ENCODE results near the gene CD22. TPM values are rescaled to one million over a fixed set of nuclear protein-coding genes. Genes with fewer than 3 reads are reported as not detected.

Gene CD22
- total RNA-seq, 2 experiments from 2014 or later, result 0.75 to 1.2 TPM

DNA sequence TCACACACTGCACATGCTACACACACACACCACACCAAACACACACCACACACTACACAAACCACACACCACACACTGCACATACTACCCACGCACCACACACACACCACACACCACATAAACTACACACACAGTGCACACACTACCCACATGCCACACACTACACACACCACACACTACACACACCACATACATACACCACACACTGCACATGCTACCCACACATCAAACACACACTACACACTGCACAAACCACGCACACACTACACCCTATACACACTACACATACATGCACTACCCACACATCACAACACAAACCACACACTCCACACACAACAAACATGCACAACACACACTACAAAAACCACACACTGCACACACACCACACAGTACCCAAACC lies 31.1 kb upstream of the CD22 start:
- H3K36me3 Mint-ChIP-seq, result no peaks in the 10 kb centered on the region
- H3K9me3 Mint-ChIP-seq, result no peaks in the 10 kb centered on the region
- H3K4me1 Mint-ChIP-seq (ENCODE audit: low read depth), result peaks cover 4% of the 10 kb centered on the region
- no peak overlapping the region for H3K27ac Mint-ChIP-seq
- H3K27me3 Mint-ChIP-seq, result no peaks in the 10 kb centered on the region
- ChIA-PET CTCF (no interaction called here), POLR2A (no interaction called here)
- DNase-seq, result no peak
- H3K4me3 Mint-ChIP-seq, result no peak overlapping the region
- intact Hi-C loops (cut with micrococcal nuclease), result no loop called here

DNA sequence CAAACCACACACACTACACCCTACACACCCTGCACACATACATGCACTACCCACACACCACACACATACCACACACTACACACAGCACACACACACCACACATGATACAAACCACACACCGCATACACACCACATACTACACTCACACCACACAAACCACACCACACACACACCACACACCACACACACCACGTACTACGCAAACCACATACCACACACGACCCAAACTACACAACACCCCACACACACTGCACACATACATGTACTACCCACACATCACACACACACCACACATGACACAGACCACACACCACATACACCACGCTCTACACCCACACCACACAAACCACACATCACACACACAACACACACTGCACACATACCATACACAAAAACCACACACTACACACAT lies 30.4 kb upstream of the CD22 start:
- ChIA-PET CTCF (no interaction called here), POLR2A (no interaction called here)
- H3K36me3 Mint-ChIP-seq, result no peaks in the 10 kb centered on the region
- H3K27me3 Mint-ChIP-seq, result no peaks in the 10 kb centered on the region
- H3K27ac Mint-ChIP-seq, result no peak overlapping the region
- DNase-seq, result no peak
- no peak overlapping the region for H3K4me3 Mint-ChIP-seq
- intact Hi-C loops (cut with micrococcal nuclease), result no loop called here
- peaks cover 4% of the 10 kb centered on the region for H3K4me1 Mint-ChIP-seq (ENCODE audit: low read depth)
- no peaks in the 10 kb centered on the region for H3K9me3 Mint-ChIP-seq

DNA sequence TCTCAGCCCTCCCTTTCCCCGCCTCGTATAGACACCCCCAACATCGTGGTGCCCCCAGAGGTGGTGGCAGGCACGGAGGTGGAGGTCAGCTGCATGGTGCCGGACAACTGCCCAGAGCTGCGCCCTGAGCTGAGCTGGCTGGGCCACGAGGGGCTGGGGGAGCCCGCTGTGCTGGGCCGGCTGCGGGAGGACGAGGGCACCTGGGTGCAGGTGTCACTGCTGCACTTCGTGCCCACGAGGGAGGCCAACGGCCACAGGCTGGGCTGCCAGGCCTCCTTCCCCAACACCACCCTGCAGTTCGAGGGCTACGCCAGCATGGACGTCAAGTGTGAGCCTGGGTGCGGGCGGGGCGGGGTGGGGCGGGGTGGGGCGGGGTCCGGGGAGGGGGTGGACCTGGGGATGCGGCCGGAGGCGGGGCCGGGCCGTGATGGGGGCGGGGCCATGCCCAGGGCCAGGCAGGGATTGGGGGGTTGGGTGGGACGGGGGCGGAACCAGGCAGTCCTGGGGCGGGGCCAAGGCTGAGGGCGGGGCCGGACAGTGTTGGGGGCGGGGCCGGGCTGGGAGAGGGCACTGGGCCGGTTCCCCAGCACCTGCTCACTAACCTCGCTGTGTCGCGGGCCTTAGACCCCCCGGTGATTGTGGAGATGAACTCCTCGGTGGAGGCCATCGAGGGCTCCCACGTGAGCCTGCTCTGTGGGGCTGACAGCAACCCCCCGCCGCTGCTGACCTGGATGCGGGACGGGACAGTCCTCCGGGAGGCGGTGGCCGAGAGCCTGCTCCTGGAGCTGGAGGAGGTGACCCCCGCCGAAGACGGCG lies 29.3 kb upstream of the CD22 start:
- POLR2A ChIA-PET, result no interaction called here

DNA sequence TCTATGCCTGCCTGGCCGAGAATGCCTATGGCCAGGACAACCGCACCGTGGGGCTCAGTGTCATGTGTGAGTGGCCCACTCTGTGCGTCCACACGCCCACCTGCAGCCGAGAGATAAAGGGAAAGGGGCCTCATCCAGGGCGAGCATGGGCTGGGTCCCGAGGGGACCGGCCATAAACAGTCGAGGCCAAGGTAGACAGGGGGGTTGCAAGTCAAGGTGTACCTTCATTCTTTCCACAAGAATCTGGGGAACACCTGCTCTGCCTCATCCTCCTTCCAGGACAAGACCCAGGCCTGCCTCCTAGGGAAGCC lies 28.7 kb upstream of the CD22 start:
- intact Hi-C loops (cut with micrococcal nuclease), result no loop called here
- Mint-ChIP-seq H3K9me3 (no peaks in the 10 kb centered on the region), H3K27me3 (no peaks in the 10 kb centered on the region), H3K4me1 (ENCODE audit: low read depth) (peaks cover 4% of the 10 kb centered on the region), H3K4me3 (no peak overlapping the region), H3K27ac (no peak overlapping the region), H3K36me3 (no peaks in the 10 kb centered on the region)
- no peak for DNase-seq
- ChIA-PET CTCF (no interaction called here), POLR2A (no interaction called here)

More for the DNA sequence above, 29.3 kb upstream of the CD22 start:
- CTCF ChIA-PET, result no interaction called here
- H3K4me3 Mint-ChIP-seq, result no peak overlapping the region
- no peaks in the 10 kb centered on the region for H3K27me3 Mint-ChIP-seq
- intact Hi-C loops (cut with micrococcal nuclease), result no loop called here
- H3K9me3 Mint-ChIP-seq, result no peaks in the 10 kb centered on the region
- peaks cover 4% of the 10 kb centered on the region for H3K4me1 Mint-ChIP-seq (ENCODE audit: low read depth)
- DNase-seq, result no peak
- H3K27ac Mint-ChIP-seq, result no peak overlapping the region
- no peaks in the 10 kb centered on the region for H3K36me3 Mint-ChIP-seq

DNA sequence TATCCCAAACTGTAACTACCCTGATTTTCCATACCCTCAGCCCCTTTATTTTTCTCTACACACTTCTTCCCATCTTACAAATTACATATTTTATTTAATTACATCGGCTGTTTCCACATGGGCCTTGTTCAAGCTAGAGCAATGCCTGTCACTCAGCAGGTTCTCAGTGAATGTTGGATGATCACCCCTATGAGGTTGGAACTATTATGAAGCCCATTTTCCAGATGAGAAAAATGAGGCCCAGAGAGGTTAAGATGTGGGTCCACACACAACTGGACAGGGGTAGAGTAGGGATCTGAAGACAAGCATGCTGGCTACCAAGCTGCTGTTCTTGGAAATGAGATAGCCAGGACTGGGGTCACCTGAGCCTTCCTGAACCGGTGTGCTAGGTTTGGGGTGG lies 27.0 kb upstream of the CD22 start:
- ChIA-PET POLR2A (no interaction called here), CTCF (no interaction called here)
- H3K4me1 Mint-ChIP-seq (ENCODE audit: low read depth), result no peaks in the 10 kb centered on the region
- DNase-seq, result no peak
- no peaks in the 10 kb centered on the region for H3K36me3 Mint-ChIP-seq
- intact Hi-C loops (cut with micrococcal nuclease), result no loop called here
- no peak overlapping the region for H3K27ac Mint-ChIP-seq
- no peaks in the 10 kb centered on the region for H3K27me3 Mint-ChIP-seq
- H3K9me3 Mint-ChIP-seq, result no peaks in the 10 kb centered on the region
- no peak overlapping the region for H3K4me3 Mint-ChIP-seq

DNA sequence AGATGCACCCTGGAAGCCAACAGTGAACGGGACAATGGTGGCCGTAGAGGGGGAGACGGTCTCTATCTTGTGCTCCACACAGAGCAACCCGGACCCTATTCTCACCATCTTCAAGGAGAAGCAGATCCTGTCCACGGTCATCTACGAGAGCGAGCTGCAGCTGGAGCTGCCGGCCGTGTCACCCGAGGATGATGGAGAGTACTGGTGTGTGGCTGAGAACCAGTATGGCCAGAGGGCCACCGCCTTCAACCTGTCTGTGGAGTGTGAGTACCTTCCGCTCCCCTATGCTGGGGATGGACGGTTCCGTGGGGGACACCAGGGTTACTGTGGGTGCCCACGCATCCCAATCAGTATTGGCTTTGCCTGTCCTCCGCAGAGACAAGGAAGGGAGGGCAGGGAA lies 26.5 kb upstream of the CD22 start:
- CTCF ChIA-PET, result no interaction called here
- Mint-ChIP-seq H3K36me3 (no peaks in the 10 kb centered on the region), H3K4me3 (no peak overlapping the region), H3K27ac (no peak overlapping the region), H3K4me1 (ENCODE audit: low read depth) (no peaks in the 10 kb centered on the region), H3K27me3 (no peaks in the 10 kb centered on the region), H3K9me3 (no peaks in the 10 kb centered on the region)
- no peak for DNase-seq
- POLR2A ChIA-PET, result no interaction called here
- intact Hi-C loops (cut with micrococcal nuclease), result no loop called here

DNA sequence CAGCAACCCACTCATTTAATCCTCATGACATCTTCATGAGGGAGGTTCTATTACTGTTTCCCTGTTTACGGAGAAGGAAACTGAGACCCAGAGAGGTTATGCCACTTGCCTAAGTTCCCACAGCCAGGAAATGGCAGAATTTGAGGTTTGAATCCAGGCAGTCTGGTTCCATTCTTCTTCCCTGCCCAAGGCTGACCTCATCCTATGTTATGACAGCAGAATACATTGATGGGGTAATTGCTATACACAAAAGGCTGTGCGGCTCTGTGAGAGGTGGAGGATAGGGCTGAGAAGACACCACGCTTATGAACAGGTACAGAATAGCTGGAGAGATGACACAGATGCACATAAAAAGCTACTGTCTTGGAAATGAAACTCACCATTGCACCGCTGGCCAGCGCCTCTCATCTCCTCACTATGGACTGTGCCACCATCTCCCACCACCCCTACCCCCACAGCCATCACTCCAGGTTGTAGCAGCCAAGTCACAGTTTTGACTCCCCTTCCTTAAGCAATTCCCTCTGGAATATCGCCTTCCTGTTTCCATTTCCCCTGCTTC lies 25.6 kb upstream of the CD22 start:
- H3K27ac Mint-ChIP-seq, result no peak overlapping the region
- no peaks in the 10 kb centered on the region for H3K27me3 Mint-ChIP-seq
- H3K36me3 Mint-ChIP-seq, result no peaks in the 10 kb centered on the region
- no peaks in the 10 kb centered on the region for H3K9me3 Mint-ChIP-seq
- intact Hi-C loops (cut with micrococcal nuclease), result no loop called here
- no peak overlapping the region for H3K4me3 Mint-ChIP-seq
- DNase-seq, result no peak
- POLR2A ChIA-PET, result no interaction called here
- H3K4me1 Mint-ChIP-seq (ENCODE audit: low read depth), result no peaks in the 10 kb centered on the region
- CTCF ChIA-PET, result interaction anchor here (1.1 kb wide), 1 partner anchor 192 kb away, joined by 4 read pairs; no protein-coding TSS in a partner anchor

DNA sequence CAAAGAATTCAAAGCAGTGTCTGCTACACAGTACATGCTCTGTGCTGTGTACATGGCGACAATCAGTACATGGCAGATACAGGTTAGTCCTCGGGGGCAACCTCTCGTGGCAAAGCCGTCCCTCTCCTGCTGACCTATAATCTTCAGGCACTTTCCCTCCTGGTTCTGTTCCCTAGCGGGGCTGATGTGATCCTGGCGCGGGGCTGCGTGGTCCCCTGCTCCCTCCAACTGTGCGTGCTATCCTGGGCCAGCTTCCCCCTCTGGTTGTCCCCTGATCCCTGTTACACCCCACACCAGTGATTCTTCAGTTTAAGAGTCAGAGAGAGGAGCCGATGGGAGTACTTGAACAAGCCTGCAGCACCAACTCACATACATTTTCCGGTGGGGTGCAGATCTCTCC lies 25.0 kb upstream of the CD22 start:
- no peaks in the 10 kb centered on the region for H3K9me3 Mint-ChIP-seq
- no peak overlapping the region for H3K27ac Mint-ChIP-seq
- POLR2A ChIA-PET, result no interaction called here
- H3K4me3 Mint-ChIP-seq, result no peak overlapping the region
- CTCF ChIA-PET, result interaction anchor here (1.1 kb wide), 2 partner anchors 16 to 191 kb away, joined by 3 to 4 read pairs; no protein-coding TSS in a partner anchor
- DNase-seq, result no peak
- intact Hi-C loops (cut with micrococcal nuclease), result no loop called here
- no peaks in the 10 kb centered on the region for H3K27me3 Mint-ChIP-seq
- H3K36me3 Mint-ChIP-seq, result no peaks in the 10 kb centered on the region
- H3K4me1 Mint-ChIP-seq (ENCODE audit: low read depth), result no peaks in the 10 kb centered on the region

DNA sequence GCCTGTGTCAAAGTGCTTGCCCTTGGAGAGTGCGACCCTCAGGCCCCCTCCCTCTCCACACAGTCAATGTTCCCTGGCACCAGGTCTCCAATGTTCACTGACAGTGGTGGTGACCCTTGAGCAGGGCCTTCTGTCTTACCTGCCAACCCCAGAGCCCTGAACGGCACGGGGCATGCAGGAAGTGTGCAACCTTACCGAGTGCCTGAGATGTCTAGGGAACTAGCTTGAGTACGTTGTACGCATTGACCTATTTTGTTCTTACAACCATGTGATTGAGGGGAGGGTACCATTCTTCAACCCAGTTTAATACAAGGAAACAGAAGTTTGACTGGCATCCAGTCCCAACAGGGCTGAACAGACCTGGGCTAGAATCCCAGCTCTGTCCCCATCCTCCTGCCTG lies 23.8 kb upstream of the CD22 start:
- no peaks in the 10 kb centered on the region for H3K36me3 Mint-ChIP-seq
- POLR2A ChIA-PET, result no interaction called here
- no peaks in the 10 kb centered on the region for H3K27me3 Mint-ChIP-seq
- no peak overlapping the region for H3K4me3 Mint-ChIP-seq
- no peak for DNase-seq
- intact Hi-C loops (cut with micrococcal nuclease), result no loop called here
- no peak overlapping the region for H3K27ac Mint-ChIP-seq
- no peaks in the 10 kb centered on the region for H3K9me3 Mint-ChIP-seq
- CTCF ChIA-PET, result no interaction called here
- no peaks in the 10 kb centered on the region for H3K4me1 Mint-ChIP-seq (ENCODE audit: low read depth)

DNA sequence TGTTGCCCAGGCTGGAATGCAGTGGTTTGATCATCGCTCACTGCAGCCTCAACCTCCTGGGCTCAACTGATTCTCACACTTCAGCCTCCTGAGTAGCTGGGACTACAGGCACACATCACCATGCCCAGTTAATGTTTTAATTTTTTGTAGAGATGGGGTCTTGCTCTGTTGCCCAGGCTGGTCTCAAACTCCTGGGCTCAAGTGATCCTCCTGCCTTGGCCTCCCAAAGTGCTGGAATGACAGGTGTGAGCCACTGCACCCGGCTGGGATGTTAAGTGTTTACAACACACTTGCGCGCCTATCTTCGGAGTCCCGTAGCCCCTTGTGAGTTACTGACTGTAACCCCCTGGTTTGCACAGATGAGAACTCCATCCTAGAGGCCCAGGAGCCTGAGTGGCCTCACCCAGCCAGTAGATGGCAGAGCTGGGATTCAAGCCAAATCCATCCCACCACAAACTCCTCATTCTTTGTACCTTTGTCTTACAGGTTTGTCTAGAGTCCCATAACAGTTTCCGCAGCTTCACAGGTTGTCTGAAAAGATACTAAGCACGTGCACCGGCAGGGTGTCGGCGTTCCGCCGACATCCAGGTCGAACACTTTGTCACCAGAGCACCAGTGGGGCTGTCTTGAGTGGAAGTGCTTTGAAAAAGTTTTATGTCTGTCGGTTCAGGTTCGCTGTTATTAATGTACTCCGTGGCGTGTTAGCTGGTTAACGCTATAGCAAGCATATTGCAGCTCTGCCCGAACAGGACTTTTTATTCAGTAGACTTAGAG lies 22.3 kb upstream of the CD22 start:
- POLR2A ChIA-PET, result no interaction called here
- CTCF ChIA-PET, result interaction anchor here (0.6 kb wide), 1 partner anchor 252 kb away, joined by 3 read pairs; no protein-coding TSS in a partner anchor
- H3K4me1 Mint-ChIP-seq (ENCODE audit: low read depth), result no peaks in the 10 kb centered on the region

DNA sequence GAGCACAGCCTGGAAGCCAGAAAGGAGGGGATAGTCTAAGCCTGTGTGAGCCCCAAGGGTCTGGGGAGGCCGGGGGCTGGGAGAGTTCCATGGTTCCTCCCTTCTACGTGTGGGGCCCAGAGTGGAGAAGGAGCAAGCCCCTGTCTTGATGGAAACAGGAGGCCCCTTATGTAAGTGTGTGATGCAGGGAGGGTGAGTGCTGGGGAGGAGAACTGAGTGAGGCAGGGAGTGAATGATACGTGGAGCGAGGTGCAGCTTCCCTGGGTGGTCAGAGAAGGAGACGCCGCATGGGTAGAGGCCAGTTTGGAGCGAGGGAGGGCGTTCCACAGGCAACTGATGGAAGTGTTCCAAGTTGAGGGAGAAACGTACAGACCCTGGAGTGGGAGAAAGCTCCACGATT lies 21.1 kb upstream of the CD22 start:
- DNase-seq, result no peak
- Mint-ChIP-seq H3K27me3 (no peaks in the 10 kb centered on the region), H3K27ac (no peak overlapping the region), H3K36me3 (no peaks in the 10 kb centered on the region), H3K9me3 (no peaks in the 10 kb centered on the region), H3K4me3 (no peak overlapping the region), H3K4me1 (ENCODE audit: low read depth) (no peaks in the 10 kb centered on the region)
- intact Hi-C loops (cut with micrococcal nuclease), result no loop called here
- ChIA-PET POLR2A (no interaction called here), CTCF (interaction anchor here (1.3 kb wide), 1 partner anchor 203 kb away, joined by 4 read pairs; no protein-coding TSS in a partner anchor)

More for the DNA sequence above, 22.3 kb upstream of the CD22 start:
- Mint-ChIP-seq H3K27me3 (no peaks in the 10 kb centered on the region), H3K9me3 (no peaks in the 10 kb centered on the region), H3K4me3 (no peak overlapping the region), H3K36me3 (no peaks in the 10 kb centered on the region), H3K27ac (no peak overlapping the region)
- intact Hi-C loops (cut with micrococcal nuclease), result no loop called here
- DNase-seq, result peak; percentile 31

DNA sequence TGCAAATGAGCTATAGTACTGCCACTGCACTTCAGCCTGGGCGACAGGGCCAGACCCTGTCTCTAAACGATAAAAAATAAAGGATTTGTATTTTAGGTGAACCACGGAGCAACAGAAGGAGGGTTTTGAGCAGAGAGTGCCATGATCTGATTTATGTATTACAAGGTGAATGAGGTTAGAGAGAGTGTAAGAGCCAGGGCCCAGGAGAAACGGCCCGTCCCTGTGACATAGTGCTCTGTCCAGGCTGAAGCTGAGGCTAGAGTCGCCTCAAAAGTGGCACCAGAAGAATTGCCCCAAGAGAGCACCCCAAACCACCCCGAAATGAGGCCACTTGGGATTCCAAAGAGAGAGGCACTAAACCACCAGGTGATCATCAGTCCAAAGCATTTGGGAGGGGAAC lies 20.1 kb upstream of the CD22 start:
- Mint-ChIP-seq H3K27ac (no peak overlapping the region), H3K36me3 (no peaks in the 10 kb centered on the region), H3K9me3 (no peaks in the 10 kb centered on the region), H3K27me3 (no peaks in the 10 kb centered on the region), H3K4me1 (ENCODE audit: low read depth) (no peaks in the 10 kb centered on the region), H3K4me3 (no peak overlapping the region)
- intact Hi-C loops (cut with micrococcal nuclease), result no loop called here
- no peak for DNase-seq
- POLR2A ChIA-PET, result no interaction called here
- CTCF ChIA-PET, result interaction anchor here (1.3 kb wide), 1 partner anchor 202 kb away, joined by 4 read pairs; no protein-coding TSS in a partner anchor

All from activated CD4-positive, alpha-beta memory T cell treated with anti-CD3 and anti-CD28 coated beads for 36 hours (primary cell).